BLaER1 (cell line): ENCODE data around the gene ARRDC1.

Experiments
- H3K27ac ChIP-seq: shearing (Covaris generic); formaldehyde crosslinking; 2 replicates; pipeline ENCODE4 v1.8.1; 2022
- H3K27me3 ChIP-seq: shearing (Covaris generic); formaldehyde crosslinking; 2 replicates; pipeline ENCODE4 v1.8.1; 2022
- H3K36me3 ChIP-seq: shearing (Covaris generic); formaldehyde crosslinking; 2 replicates; pipeline ENCODE4 v1.8.1; 2022
- H3K4me1 ChIP-seq: shearing (Covaris generic); formaldehyde crosslinking; 2 replicates; pipeline ENCODE4 v1.8.1; 2022
- H3K4me2 ChIP-seq: shearing (Covaris generic); formaldehyde crosslinking; 2 replicates; pipeline ENCODE4 v1.8.1; 2022
- H3K4me3 ChIP-seq: shearing (Covaris generic); formaldehyde crosslinking; 2 replicates; pipeline ENCODE4 v1.8.1; 2022
- H3K9ac ChIP-seq: shearing (Covaris generic); formaldehyde crosslinking; 2 replicates; pipeline ENCODE4 v1.8.1; 2022
- H3K9me3 ChIP-seq: shearing (Covaris generic); formaldehyde crosslinking; 2 replicates; pipeline ENCODE4 v1.8.1; 2022
- H4K20me1 ChIP-seq: shearing (Covaris generic); formaldehyde crosslinking; 2 replicates; pipeline ENCODE4 v1.8.1; 2022
- Cebpa-rat ChIP-seq: shearing (Covaris generic); IDR thresholded peaks from 2 replicates; pipeline ENCODE4 v1.8.1; 2022

Gene ARRDC1

GRCh38 chr9:137575364-137575715, 30.1 kb upstream of the ARRDC1 start:
- TF ChIP-seq Cebpa-rat = no peak
- Histone ChIP-seq H3K27ac (no peak overlapping the region), H3K4me2 (0 out of 2 replicates have a peak overlapping the region, but pooled peaks have one; percentile 98), H3K27me3 (no peaks in the 10 kb centered on the region), H3K36me3 (peaks cover 71% of the 10 kb centered on the region), H4K20me1 (peaks cover 58% of the 10 kb centered on the region), H3K9me3 (no peaks in the 10 kb centered on the region), H3K4me1 (peaks cover 39% of the 10 kb centered on the region), H3K9ac (0 out of 2 replicates have a peak overlapping the region, but pooled peaks have one; percentile 93), H3K4me3 (no peak overlapping the region)

GRCh38 chr9:137575716-137576411, 29.6 kb upstream of the ARRDC1 start:
- Histone ChIP-seq H4K20me1 (peaks cover 64% of the 10 kb centered on the region), H3K36me3 (peaks cover 71% of the 10 kb centered on the region), H3K27me3 (no peaks in the 10 kb centered on the region), H3K27ac (no peak overlapping the region), H3K4me2 (peak overlapping the region; percentile 98), H3K9ac (peak overlapping the region; percentile 93; the same call in 1 of the 2 replicates), H3K4me1 (peaks cover 39% of the 10 kb centered on the region), H3K9me3 (no peaks in the 10 kb centered on the region), H3K4me3 (0 out of 2 replicates have a peak overlapping the region, but pooled peaks have one; percentile 91)
- no peak for TF ChIP-seq Cebpa-rat

- Histone ChIP-seq H3K27ac (peak within 1 kb of the TSS; percentile 88), H3K4me3 (peak within 1 kb of the TSS; percentile 91), H3K4me1 (peaks cover 39% of the 10 kb centered on the region), H3K36me3 (peaks cover 74% of the 10 kb centered on the region), H3K9me3 (no peaks in the 10 kb centered on the region), H3K9ac (peak within 1 kb of the TSS; percentile 93), H4K20me1 (peaks cover 80% of the 10 kb centered on the region), H3K27me3 (no peaks in the 10 kb centered on the region), H3K4me2 (peak within 1 kb of the TSS; percentile 98)
- no peak for TF ChIP-seq Cebpa-rat
Measured at GRCh38 chr9:137578518-137579258, 26.8 kb upstream of the ARRDC1 start, which contains the start of gene DPH7. Gene DPH7, minus strand, starts transcription at chr9:137578925. Its CDS starts 148 bp downstream, at chr9:137578777.

GRCh38 chr9:137579259-137579604, 26.3 kb upstream of the ARRDC1 start:
- Histone ChIP-seq H3K9ac (peak overlapping the region; percentile 93; the same call in 1 of the 2 replicates), H3K9me3 (no peaks in the 10 kb centered on the region), H3K36me3 (peaks cover 74% of the 10 kb centered on the region), H3K27ac (peak overlapping the region; percentile 88; the same call in 1 of the 2 replicates), H4K20me1 (peaks cover 82% of the 10 kb centered on the region), H3K4me2 (peak overlapping the region; percentile 98), H3K4me1 (peaks cover 39% of the 10 kb centered on the region), H3K27me3 (no peaks in the 10 kb centered on the region), H3K4me3 (peak overlapping the region; percentile 91; the same call in 1 of the 2 replicates)
- TF ChIP-seq Cebpa-rat = no peak

- H3K36me3 ChIP-seq = peaks cover 74% of the 10 kb centered on the region
- H3K27ac ChIP-seq = no peak overlapping the region
- no peak overlapping the region for H3K4me2 ChIP-seq
- peaks cover 33% of the 10 kb centered on the region for H3K4me1 ChIP-seq
- H4K20me1 ChIP-seq = peaks cover 82% of the 10 kb centered on the region
- 0 out of 2 replicates have a peak overlapping the region, but pooled peaks have one; percentile 19 for H3K9ac ChIP-seq
- no peaks in the 10 kb centered on the region for H3K9me3 ChIP-seq
- no peak overlapping the region for H3K4me3 ChIP-seq
- H3K27me3 ChIP-seq = no peaks in the 10 kb centered on the region
- TF ChIP-seq Cebpa-rat = no peak
Measured at GRCh38 chr9:137580209-137580953, 25.1 kb upstream of the ARRDC1 start.

- H3K4me2 ChIP-seq = no peak overlapping the region
- no peaks in the 10 kb centered on the region for H3K27me3 ChIP-seq
- no peaks in the 10 kb centered on the region for H3K9me3 ChIP-seq
- H4K20me1 ChIP-seq = peaks cover 82% of the 10 kb centered on the region
- H3K4me3 ChIP-seq = no peak overlapping the region
- 0 out of 2 replicates have a peak overlapping the region, but pooled peaks have one; percentile 29 for H3K9ac ChIP-seq
- peaks cover 74% of the 10 kb centered on the region for H3K36me3 ChIP-seq
- no peak overlapping the region for H3K27ac ChIP-seq
- peaks cover 27% of the 10 kb centered on the region for H3K4me1 ChIP-seq
- TF ChIP-seq Cebpa-rat = no peak
Measured at GRCh38 chr9:137580954-137581322, 24.5 kb upstream of the ARRDC1 start.

GRCh38 chr9:137581361-137582285, 23.9 kb upstream of the ARRDC1 start:
- no peak for TF ChIP-seq Cebpa-rat
- H3K4me3 ChIP-seq = no peak overlapping the region
- peaks cover 74% of the 10 kb centered on the region for H3K36me3 ChIP-seq
- H3K9me3 ChIP-seq = no peaks in the 10 kb centered on the region
- no peaks in the 10 kb centered on the region for H3K27me3 ChIP-seq
- peaks cover 20% of the 10 kb centered on the region for H3K4me1 ChIP-seq
- H3K9ac ChIP-seq = 0 out of 2 replicates have a peak overlapping the region, but pooled peaks have one; percentile 29
- H3K27ac ChIP-seq = no peak overlapping the region
- no peak overlapping the region for H3K4me2 ChIP-seq
- peaks cover 81% of the 10 kb centered on the region for H4K20me1 ChIP-seq

- no peaks in the 10 kb centered on the region for H3K27me3 ChIP-seq
- H3K4me1 ChIP-seq = peaks cover 13% of the 10 kb centered on the region
- H4K20me1 ChIP-seq = peaks cover 81% of the 10 kb centered on the region
- no peaks in the 10 kb centered on the region for H3K9me3 ChIP-seq
- no peak overlapping the region for H3K4me2 ChIP-seq
- TF ChIP-seq Cebpa-rat = no peak
- no peak overlapping the region for H3K9ac ChIP-seq
- no peak overlapping the region for H3K27ac ChIP-seq
- peaks cover 75% of the 10 kb centered on the region for H3K36me3 ChIP-seq
- no peak overlapping the region for H3K4me3 ChIP-seq
Measured at GRCh38 chr9:137582286-137582860, 23.1 kb upstream of the ARRDC1 start.
